ENCODE data around the gene FREM1. TPM values are rescaled to one million over a fixed set of nuclear protein-coding genes. Genes with fewer than 3 reads are reported as not detected.

The FREM1 gene
- total and polyA plus RNA-seq, 2 of the 13 experiments (the other 11 are each of a cell fraction or from before 2014, with no cell fraction given) = 64.3 to 202 TPM

Small RNA genes within 50 kb of the gene (small RNA-seq; reads per million reads assigned to genes)
- 0 reads per million in 3 experiments for gene RNU6-1260P (ENCODE audit: insufficient read depth in 2 of 3, insufficient read length in 3 of 3, low read depth in 2 of 3, low replicate concordance in 1 of 3)

Other genes with a start within 250 kb of the FREM1 start
- gene ZDHHC21, start 217.0 kb downstream of the FREM1 start, total RNA-seq (2016; rRNA removed; fragmentation: Illumina TruSeq; extraction: Trizol) = 2.9 and 3.7 TPM in 2 replicates
- 2.4 TPM in 2 replicates for gene ZDHHC21, start 217.0 kb downstream of the FREM1 start, polyA plus RNA-seq (2011; rRNA removed)
- not detected in 2 replicates for gene CER1, start 187.7 kb downstream of the FREM1 start, total RNA-seq (2016; rRNA removed; fragmentation: Illumina TruSeq; extraction: Trizol)
- gene CER1, start 187.7 kb downstream of the FREM1 start, polyA plus RNA-seq (2011; rRNA removed) = 0.17 and 0.18 TPM in 2 replicates